ENCODE results near the gene AHNAK. TPM values are rescaled to one million over a fixed set of nuclear protein-coding genes. Genes with fewer than 3 reads are reported as not detected.

AHNAK gene
- total and polyA plus RNA-seq, 5 donors from 2014 or later = 22.3 to 852 (median 47.1) TPM

GRCh38 chr11:62418136-62418535 is 128.5 kb downstream of the AHNAK start:
- H3K27ac Mint-ChIP-seq = peak overlapping the region in 1 of 3 donors; percentile 4
- ATAC-seq (ENCODE audit: low read depth in 2 of 2) (no peak), DNase-seq (no peak)
- peaks cover 0 to 5% (median 0%) of the 10 kb centered on the region in 4 donors for H3K4me1 Mint-ChIP-seq
- H3K27ac ChIP-seq (ENCODE audit: insufficient read depth, low read length, poor library complexity, severe bottlenecking) = no peak overlapping the region
- H3K9me3 Mint-ChIP-seq = peaks cover 0 to 2% (median 0%) of the 10 kb centered on the region in 7 donors
- H3K27me3 Mint-ChIP-seq = no peaks in the 10 kb centered on the region
- H3K36me3 ChIP-seq (ENCODE audit: control insufficient read depth, insufficient read depth, low read length) = no peaks in the 10 kb centered on the region
- no peak overlapping the region for H3K4me3 ChIP-seq (ENCODE audit: low read depth, low read length)
- no peaks in the 10 kb centered on the region for H3K4me1 ChIP-seq (ENCODE audit: control insufficient read depth, insufficient read depth, low read length, poor library complexity, severe bottlenecking)
- no peaks in the 10 kb centered on the region for H3K36me3 Mint-ChIP-seq
- no peaks in the 10 kb centered on the region for H3K27me3 ChIP-seq (ENCODE audit: control insufficient read depth, insufficient read depth, low read length)
- peak overlapping the region in 1 of 4 donors; percentile 24 for H3K4me3 Mint-ChIP-seq
- no peaks in the 10 kb centered on the region for H3K9me3 ChIP-seq (ENCODE audit: control insufficient read depth in 2 of 2, low read length in 2 of 2)

GRCh38 chr11:62416596-62416995 is 130.0 kb downstream of the AHNAK start:
- Mint-ChIP-seq H3K4me1 (no peaks in the 10 kb centered on the region), H3K36me3 (no peaks in the 10 kb centered on the region), H3K27me3 (no peaks in the 10 kb centered on the region), H3K27ac (peak overlapping the region in 1 of 3 donors; percentile 53), H3K9me3 (peaks cover 0 to 2% (median 0%) of the 10 kb centered on the region in 7 donors), H3K4me3 (no peak overlapping the region)
- Histone ChIP-seq H3K4me1 (ENCODE audit: control insufficient read depth, insufficient read depth, low read length, poor library complexity, severe bottlenecking) (no peaks in the 10 kb centered on the region), H3K36me3 (ENCODE audit: control insufficient read depth, insufficient read depth, low read length) (no peaks in the 10 kb centered on the region), H3K4me3 (ENCODE audit: low read depth, low read length) (no peak overlapping the region), H3K27me3 (ENCODE audit: control insufficient read depth, insufficient read depth, low read length) (no peaks in the 10 kb centered on the region), H3K27ac (ENCODE audit: insufficient read depth, low read length, poor library complexity, severe bottlenecking) (no peak overlapping the region), H3K9me3 (ENCODE audit: control insufficient read depth in 2 of 2, low read length in 2 of 2) (no peaks in the 10 kb centered on the region)
- no peak for DNase-seq
- no peak for ATAC-seq (ENCODE audit: low read depth in 2 of 2)

GRCh38 chr11:62413060-62413696 is 133.4 kb downstream of the AHNAK start:
- no peaks in the 10 kb centered on the region for H3K36me3 ChIP-seq (ENCODE audit: control insufficient read depth, insufficient read depth, low read length)
- no peak overlapping the region for H3K27ac ChIP-seq (ENCODE audit: insufficient read depth, low read length, poor library complexity, severe bottlenecking)
- DNase-seq = no peak
- Mint-ChIP-seq H3K4me3 (no peak overlapping the region), H3K4me1 (no peaks in the 10 kb centered on the region), H3K36me3 (no peaks in the 10 kb centered on the region), H3K27ac (no peak overlapping the region), H3K9me3 (peaks cover 0 to 2% (median 0%) of the 10 kb centered on the region in 7 donors), H3K27me3 (no peaks in the 10 kb centered on the region)
- ATAC-seq (ENCODE audit: low read depth in 2 of 2) = no peak
- no peaks in the 10 kb centered on the region for H3K4me1 ChIP-seq (ENCODE audit: control insufficient read depth, insufficient read depth, low read length, poor library complexity, severe bottlenecking)
- H3K4me3 ChIP-seq (ENCODE audit: low read depth, low read length) = no peak overlapping the region
- H3K9me3 ChIP-seq (ENCODE audit: control insufficient read depth in 2 of 2, low read length in 2 of 2) = no peaks in the 10 kb centered on the region
- H3K27me3 ChIP-seq (ENCODE audit: control insufficient read depth, insufficient read depth, low read length) = no peaks in the 10 kb centered on the region

GRCh38 chr11:62411524-62411923 is 135.1 kb downstream of the AHNAK start:
- no peak for ATAC-seq (ENCODE audit: low read depth in 2 of 2)
- H3K4me1 Mint-ChIP-seq = no peaks in the 10 kb centered on the region
- H3K27me3 ChIP-seq (ENCODE audit: control insufficient read depth, insufficient read depth, low read length) = no peaks in the 10 kb centered on the region

GRCh38 chr11:62410972-62411371 is 135.6 kb downstream of the AHNAK start:
- Histone ChIP-seq H3K27me3 (ENCODE audit: control insufficient read depth, insufficient read depth, low read length) (no peaks in the 10 kb centered on the region), H3K9me3 (ENCODE audit: control insufficient read depth in 2 of 2, low read length in 2 of 2) (no peaks in the 10 kb centered on the region), H3K27ac (ENCODE audit: insufficient read depth, low read length, poor library complexity, severe bottlenecking) (no peak overlapping the region), H3K4me1 (ENCODE audit: control insufficient read depth, insufficient read depth, low read length, poor library complexity, severe bottlenecking) (no peaks in the 10 kb centered on the region), H3K4me3 (ENCODE audit: low read depth, low read length) (no peak overlapping the region), H3K36me3 (ENCODE audit: control insufficient read depth, insufficient read depth, low read length) (no peaks in the 10 kb centered on the region)
- ATAC-seq (ENCODE audit: low read depth in 2 of 2) = no peak
- Mint-ChIP-seq H3K4me3 (no peak overlapping the region), H3K9me3 (no peaks in the 10 kb centered on the region), H3K36me3 (no peaks in the 10 kb centered on the region), H3K4me1 (no peaks in the 10 kb centered on the region), H3K27me3 (no peaks in the 10 kb centered on the region), H3K27ac (no peak overlapping the region)
- no peak for DNase-seq

More at GRCh38 chr11:62411524-62411923, 135.1 kb downstream of the AHNAK start:
- peaks cover 0 to under 1% (median 0%) of the 10 kb centered on the region in 7 donors for H3K9me3 Mint-ChIP-seq
- no peak for DNase-seq
- H3K4me1 ChIP-seq (ENCODE audit: control insufficient read depth, insufficient read depth, low read length, poor library complexity, severe bottlenecking) = no peaks in the 10 kb centered on the region
- H3K27ac Mint-ChIP-seq = no peak overlapping the region
- no peak overlapping the region for H3K4me3 ChIP-seq (ENCODE audit: low read depth, low read length)
- H3K36me3 Mint-ChIP-seq = no peaks in the 10 kb centered on the region
- H3K9me3 ChIP-seq (ENCODE audit: control insufficient read depth in 2 of 2, low read length in 2 of 2) = no peaks in the 10 kb centered on the region
- H3K4me3 Mint-ChIP-seq = no peak overlapping the region
- no peaks in the 10 kb centered on the region for H3K27me3 Mint-ChIP-seq
- no peak overlapping the region for H3K27ac ChIP-seq (ENCODE audit: insufficient read depth, low read length, poor library complexity, severe bottlenecking)
- H3K36me3 ChIP-seq (ENCODE audit: control insufficient read depth, insufficient read depth, low read length) = no peaks in the 10 kb centered on the region

- Histone ChIP-seq H3K9me3 (ENCODE audit: control insufficient read depth in 2 of 2, low read length in 2 of 2) (no peaks in the 10 kb centered on the region), H3K4me3 (ENCODE audit: low read depth, low read length) (no peak overlapping the region), H3K27me3 (ENCODE audit: control insufficient read depth, insufficient read depth, low read length) (no peaks in the 10 kb centered on the region), H3K27ac (ENCODE audit: insufficient read depth, low read length, poor library complexity, severe bottlenecking) (no peak overlapping the region), H3K36me3 (ENCODE audit: control insufficient read depth, insufficient read depth, low read length) (no peaks in the 10 kb centered on the region), H3K4me1 (ENCODE audit: control insufficient read depth, insufficient read depth, low read length, poor library complexity, severe bottlenecking) (no peaks in the 10 kb centered on the region)
- H3K36me3 Mint-ChIP-seq = no peaks in the 10 kb centered on the region
- H3K9me3 Mint-ChIP-seq = no peaks in the 10 kb centered on the region
- no peak for DNase-seq
- H3K27ac Mint-ChIP-seq = no peak overlapping the region
- H3K4me1 Mint-ChIP-seq = peaks cover 0 to 2% (median 0%) of the 10 kb centered on the region in 4 donors
- no peak for ATAC-seq (ENCODE audit: low read depth in 2 of 2)
- no peaks in the 10 kb centered on the region for H3K27me3 Mint-ChIP-seq
- no peak overlapping the region for H3K4me3 Mint-ChIP-seq
These were observed 136.8 kb downstream of the AHNAK start for GRCh38 chr11:62409831-62410230.

GRCh38 chr11:62406034-62406433 is 140.6 kb downstream of the AHNAK start:
- DNase-seq (no peak), ATAC-seq (ENCODE audit: low read depth in 2 of 2) (no peak)
- no peak overlapping the region for H3K4me3 Mint-ChIP-seq

GRCh38 chr11:62404901-62405300 is 141.7 kb downstream of the AHNAK start:
- Histone ChIP-seq H3K27ac (ENCODE audit: insufficient read depth, low read length, poor library complexity, severe bottlenecking) (no peak overlapping the region), H3K9me3 (ENCODE audit: control insufficient read depth in 2 of 2, low read length in 2 of 2) (no peaks in the 10 kb centered on the region), H3K4me1 (ENCODE audit: control insufficient read depth, insufficient read depth, low read length, poor library complexity, severe bottlenecking) (peaks cover 29% of the 10 kb centered on the region), H3K36me3 (ENCODE audit: control insufficient read depth, insufficient read depth, low read length) (no peaks in the 10 kb centered on the region), H3K4me3 (ENCODE audit: low read depth, low read length) (no peak overlapping the region), H3K27me3 (ENCODE audit: control insufficient read depth, insufficient read depth, low read length) (no peaks in the 10 kb centered on the region)
- Mint-ChIP-seq H3K4me1 (peaks cover 0 to 36% (median 18%) of the 10 kb centered on the region in 4 donors), H3K27me3 (no peaks in the 10 kb centered on the region), H3K4me3 (no peak overlapping the region), H3K36me3 (no peaks in the 10 kb centered on the region), H3K27ac (peak overlapping the region in 1 of 3 donors; percentile 63), H3K9me3 (no peaks in the 10 kb centered on the region)
- no peak for DNase-seq
- ATAC-seq (ENCODE audit: low read depth in 2 of 2) = no peak

More at GRCh38 chr11:62406034-62406433, 140.6 kb downstream of the AHNAK start:
- Histone ChIP-seq H3K4me1 (ENCODE audit: control insufficient read depth, insufficient read depth, low read length, poor library complexity, severe bottlenecking) (peaks cover 22% of the 10 kb centered on the region), H3K27me3 (ENCODE audit: control insufficient read depth, insufficient read depth, low read length) (no peaks in the 10 kb centered on the region), H3K9me3 (ENCODE audit: control insufficient read depth in 2 of 2, low read length in 2 of 2) (no peaks in the 10 kb centered on the region), H3K4me3 (ENCODE audit: low read depth, low read length) (no peak overlapping the region), H3K27ac (ENCODE audit: insufficient read depth, low read length, poor library complexity, severe bottlenecking) (no peak overlapping the region), H3K36me3 (ENCODE audit: control insufficient read depth, insufficient read depth, low read length) (no peaks in the 10 kb centered on the region)
- Mint-ChIP-seq H3K9me3 (no peaks in the 10 kb centered on the region), H3K36me3 (no peaks in the 10 kb centered on the region), H3K27me3 (no peaks in the 10 kb centered on the region), H3K4me1 (peaks cover 0 to 26% (median 18%) of the 10 kb centered on the region in 4 donors), H3K27ac (no peak overlapping the region)
